Thymus (tissue), 11 donors: ENCODE measurements around the gene SLC36A3. TPM values are rescaled to one million over a fixed set of nuclear protein-coding genes. Genes with fewer than 3 reads are reported as not detected.
"Not testable (repeated sequence)": the region's sequence is repeated elsewhere in the genome, so short reads cannot be mapped to it uniquely, and the experiment has no call there.

Source experiments
- DNase-seq, 9 donors: peaks; one replicate each; pipeline ENCODE4 v3.0.0-alpha.2; 2013; ENCODE audit warnings: low spot score in 9 of 9, low read depth in 6 of 9, missing footprints in 1 of 9
- H3K27ac ChIP-seq, 2 donors: one replicate each; pipeline ENCODE4 v1.5.1; 2013; ENCODE audit warnings: control low read depth in 1 of 2, low read depth in 1 of 2, low read length in 1 of 2, mild to moderate bottlenecking in 1 of 2, moderate library complexity in 1 of 2
- H3K27me3 ChIP-seq, 2 donors: one replicate each; pipeline ENCODE4 v1.5.1; 2013; ENCODE audit warnings: low read length in 1 of 2; ENCODE audit not compliant: control insufficient read depth in 2 of 2, insufficient read depth in 1 of 2
- H3K36me3 ChIP-seq, 2 donors: one replicate each; pipeline ENCODE4 v1.5.1; 2013; ENCODE audit warnings: low read length in 1 of 2, mild to moderate bottlenecking in 1 of 2, moderate library complexity in 1 of 2; ENCODE audit not compliant: control insufficient read depth in 2 of 2, insufficient read depth in 2 of 2
- H3K4me1 ChIP-seq, 2 donors: one replicate each; pipeline ENCODE4 v1.5.1; 2013; ENCODE audit warnings: low read length in 2 of 2; ENCODE audit not compliant: control insufficient read depth in 2 of 2, insufficient read depth in 2 of 2
- H3K4me3 ChIP-seq, 2 donors: one replicate each; pipeline ENCODE4 v1.5.1; 2013; ENCODE audit warnings: low read length in 2 of 2, control low read depth in 1 of 2, mild to moderate bottlenecking in 1 of 2
- H3K9me3 ChIP-seq, 2 donors: one replicate each; pipeline ENCODE4 v1.5.1; 2013; ENCODE audit warnings: low read length in 1 of 2, mild to moderate bottlenecking in 1 of 2; ENCODE audit not compliant: control insufficient read depth in 2 of 2, insufficient read depth in 1 of 2
- WGBS: extraction: QIAGEN DNeasy Blood & Tissue Kit; methylation state at CpG from one replicate; pipeline ENCODE4 v1.1.7; 2013; 5-methylcytosine and 5-hydroxymethylcytosine counted together
- polyA plus RNA-seq: library from polyadenylated mRNA; stranded (reverse); fragments of 200-250 nt; gene quantifications from one replicate; pipeline ENCODE4 v1.2.3, GENCODE V29; 2013
- total RNA-seq: library from RNA; stranded (reverse); fragments of 120-200 nt; gene quantifications from one replicate; pipeline ENCODE4 v1.2.4, GENCODE V29; 2013
- donor health status: healthy.

Gene SLC36A3
- total and polyA plus RNA-seq, 2 donors = under 0.01 TPM; not detected in 1

DNA sequence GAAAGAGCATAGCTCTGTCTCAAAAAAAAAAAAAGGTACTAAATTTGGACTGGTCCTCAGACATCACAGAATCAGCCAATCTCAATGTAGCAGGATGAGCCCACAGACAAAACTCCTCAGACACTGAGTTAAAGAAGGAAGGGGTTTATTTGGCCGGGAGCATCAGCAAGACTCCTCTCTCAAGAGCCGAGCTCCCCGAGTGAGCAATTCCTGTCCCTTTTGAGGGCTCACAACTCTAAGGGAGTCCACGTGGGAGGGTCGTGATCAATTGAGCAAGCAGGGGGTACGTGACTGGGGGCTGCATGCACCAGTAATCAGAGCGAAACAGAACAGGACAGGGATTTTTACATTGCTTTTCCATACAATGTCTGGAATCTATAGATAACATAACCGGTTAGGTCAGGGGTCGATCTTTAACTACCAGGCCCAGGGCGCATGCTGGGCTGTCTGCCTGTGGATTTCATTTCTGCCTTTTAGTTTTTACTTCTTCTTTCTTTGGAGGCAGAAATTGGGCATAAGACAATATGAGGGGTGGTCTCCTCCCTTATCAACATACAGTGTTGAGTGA lies 63.2 kb downstream of the SLC36A3 start:
- not testable (repeated sequence) for DNase-seq, H3K27me3 ChIP-seq, H3K27ac ChIP-seq, H3K9me3 ChIP-seq, H3K4me3 ChIP-seq
- H3K4me1 ChIP-seq = peaks cover 5 to 19% of the 10 kb centered on the region in 2 donors
- WGBS = 98% methylated on average over 10 of the region's 10 CpGs
- peaks cover 0 to 11% of the 10 kb centered on the region in 2 donors for H3K36me3 ChIP-seq

DNA sequence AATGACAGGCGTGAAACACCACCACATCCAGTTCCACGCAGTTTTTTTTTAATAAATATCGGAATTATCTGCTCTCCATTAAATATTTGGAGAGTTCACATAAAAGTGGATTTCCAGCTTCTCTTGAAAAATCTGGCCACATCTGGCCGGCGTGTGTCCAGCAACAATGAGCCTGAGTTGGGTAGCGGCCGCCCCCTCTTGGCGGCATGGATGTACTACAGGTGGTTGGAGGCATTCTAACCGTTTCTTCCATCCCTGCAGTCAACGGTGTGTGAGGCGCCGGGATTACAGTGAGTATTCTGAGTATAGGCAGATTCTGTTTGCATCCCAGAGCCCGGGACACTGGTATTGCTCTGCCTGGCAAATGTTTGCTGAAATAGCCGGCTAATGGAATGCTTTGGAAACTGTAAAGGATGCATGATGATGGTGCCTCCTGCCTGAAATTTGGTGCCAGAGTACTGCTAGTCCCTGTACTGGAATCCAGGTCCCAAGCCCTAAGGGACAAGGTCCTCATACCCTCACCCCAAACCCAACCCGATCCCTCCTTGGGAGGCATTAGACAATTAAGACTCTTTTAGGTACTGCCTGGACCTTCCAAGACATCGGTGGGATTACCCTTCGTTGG lies 64.2 kb downstream of the SLC36A3 start:
- 30% methylated on average over 17 of the region's 17 CpGs for WGBS
- H3K27ac ChIP-seq = no peak overlapping the region

DNA sequence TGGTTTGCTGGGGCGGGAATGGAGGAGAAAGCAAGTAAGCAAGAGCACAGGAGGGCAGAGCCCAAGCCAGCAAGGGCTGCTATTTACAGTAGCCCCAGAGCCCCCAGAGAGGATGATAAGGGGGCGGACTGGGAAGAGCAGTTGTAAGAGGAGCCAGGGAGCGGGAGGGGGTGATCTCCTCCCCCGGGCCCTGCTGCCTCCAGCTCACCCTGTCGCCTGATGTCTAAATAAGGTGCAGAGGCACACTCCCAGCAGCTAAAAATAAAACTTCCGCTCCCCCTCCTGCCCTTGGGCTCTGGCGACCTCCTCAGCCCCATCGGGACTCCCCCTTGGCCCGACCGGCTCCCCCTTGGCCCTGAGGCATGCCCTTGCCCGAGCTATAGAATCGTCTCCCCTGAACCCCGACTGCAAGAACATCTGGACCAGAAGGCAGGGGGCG lies 65.2 kb downstream of the SLC36A3 start:
- H3K27me3 ChIP-seq = no peaks in the 10 kb centered on the region
- DNase-seq = peak in 1 of 9 donors; percentile 21
- H3K9me3 ChIP-seq = no peaks in the 10 kb centered on the region
- no peak overlapping the region for H3K4me3 ChIP-seq
- peaks cover 0 to 8% of the 10 kb centered on the region in 2 donors for H3K36me3 ChIP-seq
- WGBS = 82% methylated on average over 14 of the region's 14 CpGs
- peak overlapping the region in 1 of 2 donors; percentile 40 for H3K27ac ChIP-seq
- H3K4me1 ChIP-seq = peaks cover 16 to 38% of the 10 kb centered on the region in 2 donors

More for the DNA sequence above, 64.2 kb downstream of the SLC36A3 start:
- Histone ChIP-seq H3K36me3 (peaks cover 0 to 13% of the 10 kb centered on the region in 2 donors), H3K4me3 (no peak overlapping the region), H3K9me3 (no peaks in the 10 kb centered on the region), H3K27me3 (no peaks in the 10 kb centered on the region), H3K4me1 (peaks cover 9 to 28% of the 10 kb centered on the region in 2 donors)
- peak in 3 of 9 donors; percentile 65 to 69 (median 69) for DNase-seq

DNA sequence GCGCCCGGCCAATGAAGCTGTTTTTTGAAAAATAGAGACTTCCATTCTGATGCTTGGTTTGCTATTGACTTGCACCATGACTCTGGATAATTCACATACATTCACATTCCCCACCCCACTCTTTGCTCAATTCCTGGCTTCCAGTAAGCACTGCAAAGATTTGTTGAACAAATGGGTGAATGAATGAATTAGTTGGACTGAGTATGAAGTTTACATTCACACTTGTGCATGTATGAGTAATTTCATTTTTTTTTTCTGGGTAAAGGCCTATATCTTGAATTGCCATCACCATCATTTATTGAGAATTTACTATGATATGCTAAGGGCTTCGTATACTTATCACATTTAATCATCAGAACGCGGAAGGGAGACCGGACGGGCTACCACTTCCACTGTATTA lies 65.9 kb downstream of the SLC36A3 start:
- WGBS = 98% methylated on average over 7 of the region's 7 CpGs
- Histone ChIP-seq H3K27ac (no peak overlapping the region), H3K9me3 (no peaks in the 10 kb centered on the region), H3K27me3 (no peaks in the 10 kb centered on the region), H3K4me3 (no peak overlapping the region), H3K4me1 (peaks cover 16 to 38% of the 10 kb centered on the region in 2 donors), H3K36me3 (peaks cover 0 to 8% of the 10 kb centered on the region in 2 donors)
- DNase-seq = no peak

DNA sequence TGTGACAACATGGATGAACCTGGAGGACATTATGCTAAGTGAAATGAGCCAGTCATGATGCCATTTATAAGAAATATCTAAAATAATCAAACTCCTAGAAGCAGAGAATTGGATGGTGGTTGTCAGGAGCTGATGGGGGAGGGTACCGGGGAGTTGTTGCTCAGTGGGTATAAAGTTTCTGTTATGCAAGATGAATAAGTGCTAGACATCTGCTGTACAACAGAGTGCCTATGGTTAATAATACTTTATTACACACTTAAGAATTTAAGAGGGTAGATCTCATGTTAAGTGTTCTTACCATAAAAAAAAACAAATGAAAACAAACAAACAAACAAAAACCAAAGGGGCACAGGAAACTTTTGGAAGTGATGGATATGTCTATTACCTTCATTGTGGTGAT lies 66.7 kb downstream of the SLC36A3 start:
- 98% methylated on average over 1 of the region's 1 CpG for WGBS
- H3K27ac ChIP-seq = no peak overlapping the region
- H3K9me3 ChIP-seq = no peaks in the 10 kb centered on the region
- peaks cover 16 to 38% of the 10 kb centered on the region in 2 donors for H3K4me1 ChIP-seq
- H3K4me3 ChIP-seq = no peak overlapping the region
- no peak for DNase-seq
- no peaks in the 10 kb centered on the region for H3K27me3 ChIP-seq
- peaks cover 0 to 12% of the 10 kb centered on the region in 2 donors for H3K36me3 ChIP-seq

DNA sequence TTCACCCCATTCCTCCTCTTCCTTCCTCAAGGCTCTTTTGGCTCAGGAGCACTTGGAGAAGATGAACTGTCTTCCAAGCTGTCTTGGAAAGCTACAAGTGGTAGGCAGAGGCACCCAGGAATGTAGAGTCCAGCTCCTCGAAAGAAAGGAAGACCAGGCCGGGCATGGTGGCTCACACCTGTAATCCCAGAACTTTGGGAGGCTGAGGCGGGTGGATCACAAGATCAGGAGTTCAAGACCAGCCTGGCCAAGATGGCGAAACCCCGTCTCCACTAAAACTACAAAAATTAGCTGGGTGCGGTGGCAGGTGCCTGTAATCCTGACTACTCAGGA lies 68.4 kb downstream of the SLC36A3 start:
- 97% methylated on average over 6 of the region's 6 CpGs for WGBS
- not testable (repeated sequence) for H3K9me3 ChIP-seq, H3K27ac ChIP-seq, H3K27me3 ChIP-seq, H3K4me3 ChIP-seq, DNase-seq
- Histone ChIP-seq H3K4me1 (peaks cover 16 to 38% of the 10 kb centered on the region in 2 donors), H3K36me3 (peaks cover 0 to 16% of the 10 kb centered on the region in 2 donors)

DNA sequence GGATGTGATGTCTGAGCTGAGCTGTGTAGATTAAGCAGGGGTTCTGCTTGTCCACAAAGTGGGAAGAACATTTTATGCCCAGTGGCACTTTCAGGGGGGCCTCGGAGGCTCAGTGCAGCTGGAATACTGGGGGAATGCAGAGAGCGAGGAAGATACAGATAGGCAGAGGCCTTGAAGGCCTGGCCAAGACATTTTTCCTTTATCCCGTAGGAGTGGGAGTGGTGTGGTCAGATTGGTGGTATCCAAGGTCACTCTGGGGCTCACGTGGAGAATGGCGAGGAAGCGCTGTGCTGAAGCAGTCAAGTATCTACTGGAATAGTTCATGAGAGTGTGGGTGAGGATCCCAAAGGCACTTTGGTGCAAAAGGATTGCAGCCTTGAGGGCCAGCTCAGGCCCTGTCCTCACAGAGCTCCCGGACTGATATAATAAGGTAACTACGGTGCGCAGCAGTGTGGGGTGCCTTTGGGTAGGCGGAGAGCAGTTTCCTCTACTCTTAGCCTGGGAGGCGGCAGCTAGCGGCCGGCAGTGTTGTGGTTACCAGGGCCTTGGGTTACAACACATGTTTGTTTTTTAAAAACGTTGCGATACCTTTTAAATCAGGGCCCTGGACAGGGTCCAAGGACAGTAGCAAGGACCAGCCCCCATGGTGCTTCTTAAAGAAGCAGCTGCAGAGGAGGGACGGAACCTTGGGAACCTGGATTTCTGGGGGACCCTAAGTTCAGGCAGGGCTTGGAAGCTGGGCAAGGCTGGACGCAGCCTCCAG lies 68.9 kb downstream of the SLC36A3 start:
- H3K27me3 ChIP-seq = no peaks in the 10 kb centered on the region
- H3K4me3 ChIP-seq = no peak overlapping the region
- 49% methylated on average over 17 of the region's 17 CpGs for WGBS
- H3K9me3 ChIP-seq = no peaks in the 10 kb centered on the region
- DNase-seq = peak in 2 of 9 donors; percentile 42 to 60
- peaks cover 16 to 37% of the 10 kb centered on the region in 2 donors for H3K4me1 ChIP-seq
- no peak overlapping the region for H3K27ac ChIP-seq
- peaks cover 0 to 19% of the 10 kb centered on the region in 2 donors for H3K36me3 ChIP-seq

DNA sequence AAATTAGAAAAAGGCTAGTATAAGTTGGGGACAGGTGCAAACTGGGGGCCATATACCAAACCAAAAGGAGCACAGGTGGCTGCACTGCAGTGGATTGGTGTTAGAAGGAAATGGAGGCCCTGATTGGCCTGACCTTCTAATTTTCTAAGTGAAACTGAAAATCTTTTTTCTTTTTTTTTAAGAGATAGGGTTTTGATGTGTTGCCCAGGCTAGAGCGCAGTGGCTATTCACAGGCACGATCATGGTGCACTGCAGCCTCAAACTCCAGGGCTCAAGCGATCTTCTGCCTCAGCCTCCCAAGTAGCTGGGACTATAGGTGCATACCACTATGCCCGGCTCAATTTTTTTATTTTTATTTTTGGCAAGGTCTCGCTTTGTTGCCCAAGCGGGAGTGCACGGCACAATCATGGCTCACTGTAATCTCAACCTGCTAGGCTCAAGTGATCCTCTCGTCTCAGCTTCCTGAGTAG lies 69.9 kb downstream of the SLC36A3 start:
- DNase-seq = no peak

DNA sequence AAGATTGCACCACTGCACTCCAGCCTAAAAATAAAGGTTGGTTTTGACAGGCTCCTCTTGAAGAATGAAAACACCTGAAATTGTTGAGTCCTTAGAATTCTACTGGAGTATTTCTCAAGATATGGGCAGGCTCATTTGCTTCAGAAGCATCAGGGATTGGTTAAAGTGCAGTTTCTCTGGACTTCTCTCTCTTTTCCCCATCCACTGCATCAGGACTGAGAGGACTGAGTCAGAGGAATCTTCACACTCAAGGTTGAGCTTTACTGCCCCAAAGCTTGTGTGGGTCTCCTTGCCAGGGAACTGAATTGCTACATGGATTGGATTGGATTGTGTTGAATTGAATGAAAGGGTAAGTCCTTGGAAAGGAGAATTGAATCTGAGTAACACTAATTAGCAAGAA lies 72.2 kb downstream of the SLC36A3 start:
- DNase-seq = no peak
- no peak overlapping the region for H3K4me3 ChIP-seq
- H3K9me3 ChIP-seq = no peaks in the 10 kb centered on the region
- H3K36me3 ChIP-seq = peaks cover 0 to 24% of the 10 kb centered on the region in 2 donors
- H3K27me3 ChIP-seq = no peaks in the 10 kb centered on the region
- H3K27ac ChIP-seq = no peak overlapping the region
- H3K4me1 ChIP-seq = peaks cover 13 to 19% of the 10 kb centered on the region in 2 donors

More for the DNA sequence above, 69.9 kb downstream of the SLC36A3 start:
- H3K27ac ChIP-seq = no peak overlapping the region
- no peaks in the 10 kb centered on the region for H3K27me3 ChIP-seq
- WGBS = 97% methylated on average over 8 of the region's 8 CpGs
- H3K9me3 ChIP-seq = no peaks in the 10 kb centered on the region
- peaks cover 0 to 24% of the 10 kb centered on the region in 2 donors for H3K36me3 ChIP-seq
- H3K4me1 ChIP-seq = peaks cover 16 to 28% of the 10 kb centered on the region in 2 donors
- H3K4me3 ChIP-seq = no peak overlapping the region
